Activated T-helper 1 cell treated with Interleukin-2 at 50 U/mL for 16 hours (primary cell): Measurements from ENCODE around the gene THBD.

Source experiments
- DNase-seq: peaks from one replicate; pipeline ENCODE4 v3.0.0-alpha.2; 2020; ENCODE audit warnings: low read depth

Gene THBD

GRCh38 chr20:23010096-23010495, 39.4 kb downstream of the THBD start:
- DNase-seq, result no peak

GRCh38 chr20:23009636-23010035, 39.8 kb downstream of the THBD start:
- no peak for DNase-seq

GRCh38 chr20:23008667-23009066, 40.8 kb downstream of the THBD start:
- no peak for DNase-seq

GRCh38 chr20:23007886-23008655, 41.4 kb downstream of the THBD start:
- DNase-seq, result no peak

- no peak for DNase-seq
Measured at GRCh38 chr20:23007462-23007861, 42.0 kb downstream of the THBD start.

- DNase-seq, result no peak
Measured at GRCh38 chr20:23005776-23006175, 43.7 kb downstream of the THBD start.

GRCh38 chr20:23003881-23004460, 45.5 kb downstream of the THBD start:
- no peak for DNase-seq

- no peak for DNase-seq
Measured at GRCh38 chr20:23003077-23003635, 46.3 kb downstream of the THBD start.

GRCh38 chr20:23002276-23002675, 47.2 kb downstream of the THBD start:
- no peak for DNase-seq

GRCh38 chr20:23000232-23000947, 49.1 kb downstream of the THBD start:
- no peak for DNase-seq

GRCh38 chr20:22999756-23000155, 49.7 kb downstream of the THBD start:
- DNase-seq, result no peak

GRCh38 chr20:22998476-22998875, 51.0 kb downstream of the THBD start:
- DNase-seq, result no peak

- no peak for DNase-seq
Measured at GRCh38 chr20:22995923-22996322, 53.5 kb downstream of the THBD start.
